Prostate gland (tissue), 2 donors: ENCODE measurements around the gene ADAMTS14. TPM values are rescaled to one million over a fixed set of nuclear protein-coding genes. Genes with fewer than 3 reads are reported as not detected.

Source experiments
- DNase-seq: peaks from one replicate; pipeline ENCODE4 v3.0.0-alpha.2; 2019; ENCODE audit warnings: low spot score
- H3K27ac ChIP-seq, 2 donors: fragments of 200-600 bp; sonication (generic); 2 replicates each; pipeline ENCODE4 v1.5.1; 2017 to 2019
- H3K27me3 ChIP-seq: fragments of 200-600 bp; sonication (generic); replicated peaks from 2 replicates; pipeline ENCODE4 v1.5.1; 2019; ENCODE audit not compliant: insufficient read depth
- H3K36me3 ChIP-seq, 2 donors: fragments of 200-600 bp; sonication (generic); 1 replicate in 1 of 2; 2 replicates in 1 of 2; pipeline versions ENCODE4 v1.5.1 to v1.8.1; 2017 to 2019
- H3K4me1 ChIP-seq: fragments of 200-600 bp; sonication (generic); replicated peaks from 2 replicates; pipeline ENCODE4 v1.5.1; 2019
- H3K4me3 ChIP-seq, 2 donors: fragments of 200-600 bp; sonication (generic); 2 replicates each; pipeline ENCODE4 v1.5.1; 2017 to 2019
- H3K9me3 ChIP-seq: fragments of 200-600 bp; sonication (generic); 2 replicates; pipeline ENCODE4 v1.5.1; 2017
- CTCF ChIP-seq, 4 experiments: fragments of 200-600 bp in 2 of 4; fragments of 450-650 bp in 2 of 4; sonication (generic) in 2 of 4; IDR thresholded peaks; 1 replicate in 3 of 4; 2 replicates in 1 of 4; pipeline ENCODE4 v1.5.1; 2016 to 2019; ENCODE audit warnings: antibody characterized with exemption in 4 of 4, mild to moderate bottlenecking in 2 of 4, moderate library complexity in 2 of 4
- POLR2A ChIP-seq: fragments of 450-650 bp; IDR thresholded peaks from one replicate; pipeline ENCODE4 v1.6.1; 2016; ENCODE audit warnings: antibody characterized with exemption, mild to moderate bottlenecking
- POLR2AphosphoS5 ChIP-seq: sonication (generic); formaldehyde crosslinking; IDR thresholded peaks from one replicate; pipeline ENCODE4 v1.6.1; 2017; ENCODE audit warnings: antibody characterized with exemption
- WGBS: methylation state at CpG from one replicate; pipeline ENCODE4 v1.1.5; 2018; 5-methylcytosine and 5-hydroxymethylcytosine counted together
- intact Hi-C: fragments of 100-400 bp; cut with DNase I; formaldehyde crosslinking; loops from one replicate; pipeline ENCODE4 v1.14.2; 2022
- total RNA-seq, 2 donors: library from RNA; depleted of rRNA; stranded (reverse); fragments of >200 nt; gene quantifications; one replicate each; pipeline ENCODE4 v1.1.0, GENCODE V29; 2016

The ADAMTS14 gene
- total RNA-seq, 2 donors from 2014 or later: 0.28 TPM; not detected in 1

DNA sequence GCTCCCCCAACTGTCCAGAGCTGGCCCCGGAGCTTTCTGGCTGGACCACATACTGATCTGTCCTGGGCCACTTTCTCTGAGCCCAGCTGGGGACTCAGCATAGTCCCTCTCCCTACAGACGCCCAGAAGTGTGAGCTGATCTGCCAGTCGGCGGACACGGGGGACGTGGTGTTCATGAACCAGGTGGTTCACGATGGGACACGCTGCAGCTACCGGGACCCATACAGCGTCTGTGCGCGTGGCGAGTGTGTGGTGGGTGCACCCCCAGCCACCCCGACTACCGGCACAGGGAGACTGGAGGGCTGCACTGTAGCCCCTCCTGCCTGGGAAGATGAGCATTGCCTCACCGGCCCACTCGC is 71.1 kb downstream of the ADAMTS14 start:
- no peaks in the 10 kb centered on the region for H3K9me3 ChIP-seq
- H3K27ac ChIP-seq: no peak overlapping the region
- no peak overlapping the region for H3K4me3 ChIP-seq
- no peak for DNase-seq
- intact Hi-C loops: no loop called here
- no peaks in the 10 kb centered on the region for H3K4me1 ChIP-seq
- WGBS: 87% methylated on average over 17 of the region's 17 CpGs
- no peaks in the 10 kb centered on the region for H3K27me3 ChIP-seq
- TF ChIP-seq CTCF (IDR thresholded peaks at IDR 0.05) (no peak), POLR2A (no peak), POLR2AphosphoS5 (no peak)
- no peaks in the 10 kb centered on the region for H3K36me3 ChIP-seq

DNA sequence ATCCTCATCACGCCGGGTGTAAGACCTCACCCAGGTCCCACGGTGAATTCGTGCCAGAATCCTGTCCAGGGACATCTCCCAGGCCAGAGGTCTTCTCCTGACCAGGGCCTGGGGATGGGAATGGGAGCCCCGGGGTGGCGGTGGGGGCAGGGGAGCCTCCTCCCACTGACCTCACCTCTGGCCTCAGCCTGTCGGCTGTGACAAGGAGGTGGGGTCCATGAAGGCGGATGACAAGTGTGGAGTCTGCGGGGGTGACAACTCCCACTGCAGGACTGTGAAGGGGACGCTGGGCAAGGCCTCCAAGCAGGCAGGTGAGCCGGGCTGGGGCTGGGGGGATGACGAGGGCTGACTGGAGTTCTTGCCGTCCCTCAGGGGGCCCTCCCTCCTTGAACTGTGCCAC is 71.6 kb downstream of the ADAMTS14 start:
- H3K27ac ChIP-seq: no peak overlapping the region
- intact Hi-C loops: no loop called here
- H3K9me3 ChIP-seq: no peaks in the 10 kb centered on the region
- H3K4me1 ChIP-seq: no peaks in the 10 kb centered on the region
- no peak for DNase-seq
- H3K27me3 ChIP-seq: no peaks in the 10 kb centered on the region
- H3K4me3 ChIP-seq: no peak overlapping the region
- H3K36me3 ChIP-seq: no peaks in the 10 kb centered on the region
- WGBS: 90% methylated on average over 13 of the region's 13 CpGs
- TF ChIP-seq POLR2AphosphoS5 (no peak), CTCF (IDR thresholded peaks at IDR 0.05) (no peak), POLR2A (no peak)

- intact Hi-C loops: no loop called here
- 65% methylated on average over 6 of the region's 6 CpGs for WGBS
- Histone ChIP-seq H3K27me3 (no peaks in the 10 kb centered on the region), H3K27ac (no peak overlapping the region), H3K9me3 (no peaks in the 10 kb centered on the region), H3K36me3 (no peaks in the 10 kb centered on the region), H3K4me1 (no peaks in the 10 kb centered on the region), H3K4me3 (no peak overlapping the region)
- TF ChIP-seq CTCF (IDR thresholded peaks at IDR 0.05) (no peak), POLR2AphosphoS5 (no peak), POLR2A (no peak)
- DNase-seq: no peak
Observed at GRCh38 chr10:70744617-70745143, 72.4 kb downstream of the ADAMTS14 start.

- TF ChIP-seq POLR2AphosphoS5: no peak
- TF ChIP-seq POLR2A: no peak
- TF ChIP-seq CTCF (IDR thresholded peaks at IDR 0.05): no peak
- intact Hi-C loops: no loop called here
- no peak overlapping the region for H3K27ac ChIP-seq
- WGBS: 97% methylated on average over 2 of the region's 2 CpGs
- no peak overlapping the region for H3K4me3 ChIP-seq
- H3K27me3 ChIP-seq: no peaks in the 10 kb centered on the region
- no peaks in the 10 kb centered on the region for H3K9me3 ChIP-seq
- no peaks in the 10 kb centered on the region for H3K4me1 ChIP-seq
- H3K36me3 ChIP-seq: no peaks in the 10 kb centered on the region
- no peak for DNase-seq
Observed at GRCh38 chr10:70745555-70745954, 73.2 kb downstream of the ADAMTS14 start.

GRCh38 chr10:70747192-70747965 is 75.1 kb downstream of the ADAMTS14 start:
- Histone ChIP-seq H3K9me3 (no peaks in the 10 kb centered on the region), H3K27me3 (no peaks in the 10 kb centered on the region), H3K4me3 (no peak overlapping the region), H3K27ac (no peak overlapping the region), H3K36me3 (no peaks in the 10 kb centered on the region), H3K4me1 (no peaks in the 10 kb centered on the region)
- DNase-seq: no peak
- intact Hi-C loops: no loop called here
- 85% methylated on average over 15 of the region's 15 CpGs for WGBS
- TF ChIP-seq POLR2A: no peak
